Muscle layer of duodenum (tissue), 2 donors: Measurements from ENCODE around the gene C10orf62.

Experiments
- H3K27ac ChIP-seq: one replicate; pipeline ENCODE4 v1.7.0; 2013; ENCODE audit warnings: mild to moderate bottlenecking, low read length
- H3K27me3 ChIP-seq: one replicate; pipeline ENCODE4 v1.7.0; 2013; ENCODE audit warnings: low read depth, mild to moderate bottlenecking, control low read depth, low read length
- H3K36me3 ChIP-seq, 2 donors: one replicate each; pipeline ENCODE4 v1.7.0; 2013; ENCODE audit warnings: low read length in 2 of 2, control low read depth in 1 of 2, mild to moderate bottlenecking in 1 of 2; ENCODE audit not compliant: insufficient read depth in 2 of 2, control insufficient read depth in 1 of 2
- H3K4me1 ChIP-seq, 2 donors: one replicate each; pipeline ENCODE4 v1.7.0; 2013; ENCODE audit warnings: low read length in 2 of 2, mild to moderate bottlenecking in 2 of 2, control low read depth in 1 of 2, moderate library complexity in 1 of 2; ENCODE audit not compliant: insufficient read depth in 2 of 2, control insufficient read depth in 1 of 2
- H3K4me3 ChIP-seq, 2 donors: one replicate each; pipeline ENCODE4 v1.7.0; 2013; ENCODE audit warnings: low read length in 2 of 2, low read depth in 1 of 2, mild to moderate bottlenecking in 1 of 2
- H3K9me3 ChIP-seq, 2 donors: one replicate each; pipeline ENCODE4 v1.7.0; 2013; ENCODE audit warnings: low read length in 2 of 2, control low read depth in 1 of 2, mild to moderate bottlenecking in 1 of 2; ENCODE audit not compliant: control insufficient read depth in 1 of 2
- donor health status: healthy.

Gene C10orf62

GRCh38 chr10:97589479-97589878 is at the start of gene C10orf62:
C10orf62 (plus strand) TSS chr10:97589721; CDS start chr10:97589898, 177 bp downstream.
- H3K27ac ChIP-seq = no peak within 1 kb of the TSS
- no peaks in the 10 kb centered on the region for H3K9me3 ChIP-seq
- H3K4me3 ChIP-seq = no peak within 1 kb of the TSS

GRCh38 chr10:97540669-97541500 is 48.6 kb upstream of the C10orf62 start:
- Histone ChIP-seq H3K9me3 (no peaks in the 10 kb centered on the region), H3K27me3 (no peaks in the 10 kb centered on the region), H3K4me1 (peaks cover 14 to 26% of the 10 kb centered on the region in 2 donors), H3K4me3 (no peak overlapping the region), H3K27ac (no peak overlapping the region), H3K36me3 (peaks cover 0 to 4% of the 10 kb centered on the region in 2 donors)

More at GRCh38 chr10:97589479-97589878, at the start of gene C10orf62:
- H3K36me3 ChIP-seq = no peaks in the 10 kb centered on the region
- H3K4me1 ChIP-seq = no peaks in the 10 kb centered on the region
- H3K27me3 ChIP-seq = no peaks in the 10 kb centered on the region

- Histone ChIP-seq H3K9me3 (no peaks in the 10 kb centered on the region), H3K27ac (peak overlapping the region; percentile 88), H3K27me3 (no peaks in the 10 kb centered on the region), H3K4me1 (peaks cover 14 to 26% of the 10 kb centered on the region in 2 donors), H3K36me3 (peaks cover 0 to 4% of the 10 kb centered on the region in 2 donors), H3K4me3 (peak overlapping the region in 1 of 2 donors; percentile 31)
Observed at GRCh38 chr10:97542169-97543024, 47.1 kb upstream of the C10orf62 start.

GRCh38 chr10:97543025-97543546 is 46.4 kb upstream of the C10orf62 start:
- H3K4me1 ChIP-seq = peaks cover 14 to 26% of the 10 kb centered on the region in 2 donors
- no peaks in the 10 kb centered on the region for H3K27me3 ChIP-seq
- peak overlapping the region; percentile 88 for H3K27ac ChIP-seq
- no peaks in the 10 kb centered on the region for H3K9me3 ChIP-seq
- H3K36me3 ChIP-seq = peaks cover 0 to 4% of the 10 kb centered on the region in 2 donors
- no peak overlapping the region for H3K4me3 ChIP-seq

GRCh38 chr10:97546456-97547270 is 42.9 kb upstream of the C10orf62 start:
- Histone ChIP-seq H3K36me3 (peaks cover 0 to 4% of the 10 kb centered on the region in 2 donors), H3K4me1 (peaks cover 14 to 26% of the 10 kb centered on the region in 2 donors), H3K27ac (no peak overlapping the region), H3K4me3 (no peak overlapping the region), H3K9me3 (no peaks in the 10 kb centered on the region), H3K27me3 (no peaks in the 10 kb centered on the region)

GRCh38 chr10:97547271-97547600 is 42.3 kb upstream of the C10orf62 start:
- peaks cover 0 to 4% of the 10 kb centered on the region in 2 donors for H3K36me3 ChIP-seq
- peaks cover 13 to 23% of the 10 kb centered on the region in 2 donors for H3K4me1 ChIP-seq
- H3K4me3 ChIP-seq = no peak overlapping the region
- no peaks in the 10 kb centered on the region for H3K27me3 ChIP-seq
- H3K27ac ChIP-seq = no peak overlapping the region
- H3K9me3 ChIP-seq = no peaks in the 10 kb centered on the region

GRCh38 chr10:97547962-97548361 is 41.6 kb upstream of the C10orf62 start:
- Histone ChIP-seq H3K4me1 (peaks cover 6 to 15% of the 10 kb centered on the region in 2 donors), H3K27me3 (no peaks in the 10 kb centered on the region), H3K36me3 (peaks cover 0 to under 1% of the 10 kb centered on the region in 2 donors), H3K27ac (no peak overlapping the region), H3K9me3 (no peaks in the 10 kb centered on the region), H3K4me3 (no peak overlapping the region)

GRCh38 chr10:97548828-97549455 is 40.6 kb upstream of the C10orf62 start:
- H3K27ac ChIP-seq = no peak overlapping the region
- H3K27me3 ChIP-seq = no peaks in the 10 kb centered on the region
- H3K4me1 ChIP-seq = peaks cover 0 to 13% of the 10 kb centered on the region in 2 donors
- H3K36me3 ChIP-seq = no peaks in the 10 kb centered on the region
- no peak overlapping the region for H3K4me3 ChIP-seq
- H3K9me3 ChIP-seq = no peaks in the 10 kb centered on the region

GRCh38 chr10:97549587-97550322 is 39.8 kb upstream of the C10orf62 start:
- no peak overlapping the region for H3K4me3 ChIP-seq
- H3K27ac ChIP-seq = peak overlapping the region; percentile 45
- H3K36me3 ChIP-seq = no peaks in the 10 kb centered on the region
- peaks cover 0 to 13% of the 10 kb centered on the region in 2 donors for H3K4me1 ChIP-seq
- H3K27me3 ChIP-seq = no peaks in the 10 kb centered on the region
- no peaks in the 10 kb centered on the region for H3K9me3 ChIP-seq
